MCF 10A (cell line): Measurements from ENCODE around the gene TPRKB. TPM values are rescaled to one million over a fixed set of nuclear protein-coding genes. Genes with fewer than 3 reads are reported as not detected.

Experiments used
- BruUV-seq: library from RNA; stranded (reverse); fragments of 400-500 nt; replicated peaks from 2 replicates; lab custom pipeline; 2021; lab: Mats Ljungman, UMichigan
- CTCF ChIA-PET: fragments of 300-600 bp; sonication (Branson Sonifier 250); formaldehyde crosslinking; extraction: SDS; loops from one replicate; lab custom pipeline; 2021; ENCODE audit warnings: antibody characterized with exemption, inconsistent platforms; lab: Yijun Ruan, JAX
- POLR2A ChIA-PET: fragments of 300-600, 350-650 bp; sonication (Branson Sonifier 250); formaldehyde crosslinking; extraction: SDS; loops from one replicate; lab custom pipeline; 2020; ENCODE audit warnings: antibody characterized with exemption, inconsistent platforms; lab: Yijun Ruan, JAX
- DNase-seq: peaks from one replicate; pipeline ENCODE4 v3.0.0-alpha.2; 2018; ENCODE audit not compliant: unreplicated experiment
- H3K27ac Mint-ChIP-seq: one replicate; pipeline ENCODE4 v1.8.0; 2022; ENCODE audit warnings: mild to moderate bottlenecking, low read depth, mixed read lengths; ENCODE audit not compliant: unreplicated experiment
- H3K27me3 Mint-ChIP-seq: one replicate; pipeline ENCODE4 v1.8.0; 2022; ENCODE audit warnings: mixed read lengths; ENCODE audit not compliant: insufficient read depth, unreplicated experiment
- H3K36me3 Mint-ChIP-seq: one replicate; pipeline ENCODE4 v1.8.0; 2022; ENCODE audit warnings: mild to moderate bottlenecking, moderate library complexity, mixed read lengths; ENCODE audit not compliant: insufficient read depth, unreplicated experiment
- H3K4me1 Mint-ChIP-seq: one replicate; pipeline ENCODE4 v1.8.0; 2022; ENCODE audit warnings: mixed read lengths; ENCODE audit not compliant: insufficient read depth, unreplicated experiment
- H3K4me3 Mint-ChIP-seq: one replicate; pipeline ENCODE4 v1.8.0; 2022; ENCODE audit warnings: mild to moderate bottlenecking, moderate library complexity, mixed read lengths; ENCODE audit not compliant: unreplicated experiment
- H3K9me3 Mint-ChIP-seq: one replicate; pipeline ENCODE4 v1.8.0; 2022; ENCODE audit warnings: mixed read lengths; ENCODE audit not compliant: unreplicated experiment
- CTCF ChIP-seq: fragments of 200-600 bp; IDR thresholded peaks from one replicate; pipeline ENCODE4 v1.8.0; 2022; ENCODE audit warnings: antibody characterized with exemption, mild to moderate bottlenecking; ENCODE audit not compliant: unreplicated experiment
- intact Hi-C: fragments of 100-400 bp; cut with micrococcal nuclease; formaldehyde crosslinking; loops from 2 replicates; pipeline ENCODE4 v1.14.1; 2022
- total RNA-seq: library from RNA; stranded (reverse); gene quantifications from 2 replicates; pipeline ENCODE4 v1.2.3, GENCODE V29; 2022

The TPRKB gene
- total RNA-seq, 1 experiment from 2014 or later: 40.4 TPM

- Mint-ChIP-seq H3K4me1 (no peaks in the 10 kb centered on the region), H3K9me3 (no peaks in the 10 kb centered on the region), H3K4me3 (no peak overlapping the region), H3K27me3 (peaks cover 10% of the 10 kb centered on the region), H3K27ac (no peak overlapping the region), H3K36me3 (no peaks in the 10 kb centered on the region)
- no peak for TF ChIP-seq CTCF
- CTCF ChIA-PET: interaction anchor here (0.7 to 1.7 kb wide), 3 partner anchors 8 to 23 kb away, joined by 3 to 4 read pairs (median 3); no protein-coding TSS in a partner anchor
- POLR2A ChIA-PET: interaction anchor here (0.8 to 1.4 kb wide), 3 partner anchors 11 to 1121 kb away, joined by 3 to 9 read pairs (median 5); partner anchors contain the start of gene TPRKB
- intact Hi-C loops: loop anchor here (2.0 kb wide), 1 partner anchor 60 kb away; no protein-coding TSS in a partner anchor
- BruUV-seq: no TSS peak
- DNase-seq: no peak
These were observed 36.3 kb downstream of the TPRKB start for GRCh38 chr2:73700661-73701447.

GRCh38 chr2:73700131-73700611 lies 37.0 kb downstream of the TPRKB start:
- DNase-seq: no peak

GRCh38 chr2:73699437-73699836 lies 37.7 kb downstream of the TPRKB start:
- CTCF ChIA-PET: interaction anchor here (0.9 kb wide), 1 partner anchor 19 kb away, joined by 4 read pairs; no protein-coding TSS in a partner anchor
- no peak overlapping the region for H3K4me3 Mint-ChIP-seq
- no peaks in the 10 kb centered on the region for H3K36me3 Mint-ChIP-seq
- BruUV-seq: no TSS peak
- peaks cover 2% of the 10 kb centered on the region for H3K27me3 Mint-ChIP-seq
- H3K9me3 Mint-ChIP-seq: no peaks in the 10 kb centered on the region
- intact Hi-C loops: no loop called here
- POLR2A ChIA-PET: no interaction called here
- DNase-seq: no peak
- TF ChIP-seq CTCF: no peak
- H3K4me1 Mint-ChIP-seq: no peaks in the 10 kb centered on the region
- H3K27ac Mint-ChIP-seq: no peak overlapping the region

More at GRCh38 chr2:73700131-73700611, 37.0 kb downstream of the TPRKB start:
- intact Hi-C loops: loop anchor here (2.0 kb wide), 1 partner anchor 59 kb away; no protein-coding TSS in a partner anchor
- no peaks in the 10 kb centered on the region for H3K4me1 Mint-ChIP-seq
- ChIA-PET CTCF (interaction anchor here (0.7 to 1.7 kb wide), 3 partner anchors 9 to 23 kb away, joined by 3 to 4 read pairs (median 3); no protein-coding TSS in a partner anchor), POLR2A (interaction anchor here (0.8 to 1.4 kb wide), 3 partner anchors 10 to 1121 kb away, joined by 3 to 9 read pairs (median 5); partner anchors contain the start of gene TPRKB)
- no peak overlapping the region for H3K4me3 Mint-ChIP-seq
- TF ChIP-seq CTCF: no peak
- H3K27me3 Mint-ChIP-seq: peaks cover 10% of the 10 kb centered on the region
- H3K27ac Mint-ChIP-seq: no peak overlapping the region
- H3K9me3 Mint-ChIP-seq: no peaks in the 10 kb centered on the region
- BruUV-seq: no TSS peak
- H3K36me3 Mint-ChIP-seq: no peaks in the 10 kb centered on the region

GRCh38 chr2:73698101-73698500 lies 39.0 kb downstream of the TPRKB start:
- H3K9me3 Mint-ChIP-seq: no peaks in the 10 kb centered on the region
- TF ChIP-seq CTCF: no peak
- DNase-seq: no peak
- no peaks in the 10 kb centered on the region for H3K4me1 Mint-ChIP-seq
- H3K27ac Mint-ChIP-seq: no peak overlapping the region
- no peaks in the 10 kb centered on the region for H3K27me3 Mint-ChIP-seq
- intact Hi-C loops: no loop called here
- ChIA-PET POLR2A (no interaction called here), CTCF (no interaction called here)
- H3K36me3 Mint-ChIP-seq: no peaks in the 10 kb centered on the region
- no peak overlapping the region for H3K4me3 Mint-ChIP-seq
- no TSS peak for BruUV-seq
